Dedifferentiated amniotic fluid mesenchymal stem cell (primary cell): ENCODE measurements around the gene FBLN2.

ENCODE experiments used
- DNase-seq: peaks from one replicate; pipeline ENCODE4 v3.0.0-alpha.2; 2016; ENCODE audit errors: extremely low spot score

Gene FBLN2

GRCh38 chr3:13581485-13582365, 32.8 kb downstream of the FBLN2 start:
- no peak for DNase-seq

DNA sequence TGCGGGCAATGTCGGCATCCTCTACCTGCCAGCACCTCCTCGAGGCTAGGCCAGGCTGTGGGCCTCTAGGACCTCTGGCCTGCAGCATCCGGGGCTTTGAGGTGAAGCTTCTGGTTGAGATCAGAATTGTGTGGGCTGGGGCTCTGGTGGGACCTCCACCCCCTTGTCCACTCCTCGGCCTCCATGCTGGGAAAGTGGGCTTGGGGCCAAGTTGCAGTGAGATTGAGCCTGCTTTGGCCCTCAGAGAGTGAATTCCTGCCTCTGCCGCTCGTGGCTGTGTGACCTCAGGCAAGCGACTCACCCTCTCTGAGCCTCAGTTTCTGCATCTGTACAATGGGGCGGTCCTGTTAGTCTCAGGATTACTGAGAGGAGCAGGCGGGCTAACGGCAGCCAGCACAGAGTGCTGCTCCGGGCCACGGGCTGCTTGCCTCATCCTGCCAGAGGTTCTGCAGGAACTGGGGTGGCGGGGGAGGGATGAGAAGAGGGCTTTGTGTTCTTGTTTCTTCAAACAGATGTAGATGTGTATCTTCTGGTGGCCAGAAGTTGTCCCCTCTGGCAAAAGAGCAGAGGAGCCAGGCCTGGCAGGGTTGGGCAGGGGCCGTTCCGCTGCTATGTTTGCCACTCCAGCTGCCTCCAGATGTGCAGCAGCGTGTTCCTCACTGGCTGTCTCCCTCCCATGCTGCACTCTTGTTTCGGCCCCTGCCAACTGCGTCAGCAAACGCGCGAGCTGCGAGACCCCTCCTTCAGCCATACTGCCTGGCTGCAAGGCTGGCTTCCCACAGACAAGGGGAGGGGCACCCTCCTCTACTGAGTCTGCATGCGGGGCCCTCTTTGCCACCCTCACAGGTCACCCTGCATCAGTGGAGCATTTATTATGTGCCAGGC, 33.7 kb downstream of the FBLN2 start:
- no peak for DNase-seq

DNA sequence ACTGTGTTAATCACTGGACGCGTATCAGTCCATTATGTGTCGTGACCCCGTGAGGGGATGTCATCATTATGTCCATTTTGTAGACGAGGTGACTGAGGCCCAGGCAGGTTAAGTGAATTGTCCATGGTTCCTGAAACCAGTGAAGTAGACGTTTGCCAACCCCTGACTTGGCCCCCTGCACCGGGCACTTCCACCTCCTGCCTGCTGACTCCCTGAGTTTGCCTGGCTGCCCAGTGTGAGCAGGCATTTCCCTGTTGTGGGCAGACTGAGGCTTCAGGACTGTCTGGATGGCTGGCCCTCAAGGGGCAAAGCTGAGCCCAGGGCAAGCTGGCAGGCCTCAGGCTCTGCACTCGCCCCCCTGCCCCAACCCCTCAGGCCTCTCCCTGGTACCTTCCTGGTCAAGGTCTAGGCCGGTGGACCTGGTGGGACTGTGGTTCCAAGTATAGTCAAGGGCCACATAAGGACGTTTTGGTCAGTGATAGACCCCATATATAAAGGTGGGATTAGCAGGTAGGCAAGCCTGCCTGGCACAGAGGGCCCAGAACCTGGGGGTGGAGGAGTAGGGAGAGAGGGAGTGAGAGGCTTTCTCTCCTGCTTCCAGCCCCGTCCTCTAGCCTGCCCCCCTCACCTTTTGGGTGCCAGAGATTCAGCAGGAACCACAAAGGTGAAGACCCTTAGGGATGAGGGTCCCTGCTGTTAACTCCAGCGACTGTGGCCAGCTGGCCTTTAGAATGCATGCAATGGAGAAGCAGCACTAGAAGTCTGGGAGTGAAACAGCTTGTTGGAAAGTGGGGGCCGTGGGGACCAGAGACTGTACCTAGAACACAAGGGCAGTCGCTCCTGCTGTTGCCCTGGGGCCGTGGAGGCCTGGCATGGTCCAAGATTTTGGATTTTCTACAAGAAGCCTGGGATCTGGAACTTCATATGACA, 34.6 kb downstream of the FBLN2 start:
- no peak for DNase-seq

GRCh38 chr3:13584427-13584891, 35.5 kb downstream of the FBLN2 start:
- no peak for DNase-seq

DNA sequence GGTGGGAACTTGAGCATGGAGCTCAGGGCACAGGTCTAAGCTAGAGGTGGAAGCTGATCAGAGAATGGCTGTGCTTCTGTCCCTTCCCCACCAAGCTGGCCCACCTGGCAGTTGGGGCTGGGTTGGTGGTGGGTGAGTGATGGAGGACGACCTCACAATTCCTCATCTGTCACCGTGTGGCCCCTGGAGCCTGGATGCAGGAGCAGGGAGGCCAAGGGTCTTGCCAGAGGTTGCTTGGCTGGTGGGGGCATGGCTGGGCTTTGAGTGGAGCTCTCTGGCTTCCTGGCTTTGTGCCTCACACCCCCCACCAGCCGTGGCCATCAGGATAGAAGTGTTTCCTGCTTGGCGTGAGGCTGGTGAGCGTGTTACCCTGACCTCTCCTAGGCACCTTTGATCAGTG, 36.0 kb downstream of the FBLN2 start:
- DNase-seq = no peak

DNA sequence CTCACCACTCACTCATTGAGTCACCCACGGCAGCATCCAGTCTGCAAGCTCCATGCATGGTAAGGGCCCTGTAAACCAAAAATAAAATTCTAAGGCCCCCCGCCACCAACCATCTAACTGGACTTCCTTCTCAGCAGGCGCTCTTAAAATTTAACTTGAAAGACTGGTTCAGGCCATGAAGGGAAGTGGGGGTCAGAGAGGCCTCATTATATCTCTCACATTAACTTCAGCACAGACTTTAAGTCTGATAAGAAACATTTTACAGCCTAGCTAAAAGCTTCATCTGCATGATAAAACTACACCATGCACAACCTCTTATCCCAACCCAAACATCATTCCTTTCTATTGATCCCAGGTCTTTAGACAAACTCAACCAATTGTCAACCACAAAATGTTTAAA, 38.5 kb downstream of the FBLN2 start:
- DNase-seq = no peak

DNA sequence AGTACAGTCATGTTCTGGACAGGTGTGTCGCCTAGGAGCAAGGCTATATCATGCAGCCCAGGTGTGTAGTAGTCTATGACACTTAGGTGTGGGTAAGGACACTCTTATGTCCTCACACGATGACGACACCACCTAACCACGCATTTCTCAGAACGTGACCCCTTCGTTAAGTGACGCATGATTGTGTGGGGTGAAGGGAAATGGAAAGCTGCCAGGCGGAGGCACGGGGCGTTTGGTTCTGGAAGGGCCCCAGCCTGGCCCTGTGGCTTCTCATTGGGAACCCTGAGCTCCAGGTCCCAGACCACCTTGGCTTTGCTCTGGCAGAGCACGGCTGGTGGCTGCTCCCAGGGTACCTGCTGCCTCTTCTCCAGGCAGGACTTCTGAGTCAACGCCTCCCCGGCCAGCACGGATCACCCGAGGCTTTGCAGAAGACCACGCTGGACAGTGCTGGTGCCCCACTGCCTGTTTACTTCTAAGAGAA, 39.3 kb downstream of the FBLN2 start:
- DNase-seq = no peak

DNA sequence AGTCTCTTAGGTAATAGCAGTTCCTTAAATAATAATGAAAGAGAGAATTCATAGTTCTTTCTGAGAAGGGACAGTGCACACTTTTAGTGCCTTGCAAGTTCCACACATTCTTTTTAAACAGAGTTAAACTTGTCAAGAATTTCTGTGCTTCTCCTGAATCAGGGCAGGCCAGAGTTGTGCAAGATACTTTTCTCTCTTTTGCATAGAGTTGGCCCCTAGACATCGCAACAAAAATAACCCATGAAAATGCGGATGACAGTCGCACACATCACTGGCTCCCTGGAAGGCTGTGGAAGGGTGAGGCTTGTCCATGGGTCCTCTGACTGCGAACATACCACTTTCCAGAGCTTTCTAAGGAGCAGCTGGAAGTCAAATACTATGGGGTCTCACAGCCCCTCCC, 40.1 kb downstream of the FBLN2 start:
- no peak for DNase-seq

- no peak for DNase-seq
Observed at GRCh38 chr3:13590841-13591520, 42.1 kb downstream of the FBLN2 start.

DNA sequence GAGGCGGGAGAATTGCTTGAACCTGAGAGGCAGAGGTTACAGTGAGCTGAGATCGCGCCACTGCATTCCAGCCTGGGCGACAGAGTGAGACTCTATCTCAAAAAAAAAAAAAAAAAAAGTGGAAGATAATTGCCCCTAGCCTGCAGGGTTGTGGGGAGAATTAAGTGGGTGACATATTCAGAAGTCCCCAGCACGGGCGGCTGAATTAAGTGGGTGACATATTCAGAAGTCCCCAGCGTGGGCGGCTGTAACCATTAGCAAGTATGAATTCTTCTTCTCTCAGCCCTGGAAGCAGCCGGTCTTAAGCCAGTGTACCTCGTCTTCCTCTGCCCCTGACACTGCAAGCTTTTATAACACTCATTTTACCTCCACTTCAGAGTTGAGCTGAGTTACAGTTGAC, 44.7 kb downstream of the FBLN2 start:
- no peak for DNase-seq

DNA sequence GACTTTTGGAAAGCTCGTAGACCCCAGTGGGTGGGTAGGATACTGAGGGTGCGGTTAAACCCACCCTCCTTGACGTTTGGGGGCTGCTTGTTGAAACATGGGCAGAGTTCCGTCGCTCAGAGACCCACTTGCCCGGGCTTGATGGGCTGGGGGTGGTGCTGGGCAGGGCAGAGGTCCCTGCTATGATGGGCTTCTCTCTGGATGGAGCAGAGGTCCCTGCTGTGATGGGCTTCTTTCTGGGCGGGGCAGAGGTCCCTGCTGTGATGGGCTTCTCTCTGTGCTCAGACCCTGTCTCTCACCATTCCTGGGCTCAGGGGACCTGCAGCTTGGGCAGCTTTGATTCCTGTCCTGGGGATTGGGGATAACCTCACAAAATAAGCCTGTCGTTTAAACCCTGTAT, 45.2 kb downstream of the FBLN2 start:
- DNase-seq = no peak

GRCh38 chr3:13594991-13595421, 46.1 kb downstream of the FBLN2 start:
- DNase-seq = no peak

- DNase-seq = no peak
Observed at GRCh38 chr3:13595485-13595884, 46.6 kb downstream of the FBLN2 start.

DNA sequence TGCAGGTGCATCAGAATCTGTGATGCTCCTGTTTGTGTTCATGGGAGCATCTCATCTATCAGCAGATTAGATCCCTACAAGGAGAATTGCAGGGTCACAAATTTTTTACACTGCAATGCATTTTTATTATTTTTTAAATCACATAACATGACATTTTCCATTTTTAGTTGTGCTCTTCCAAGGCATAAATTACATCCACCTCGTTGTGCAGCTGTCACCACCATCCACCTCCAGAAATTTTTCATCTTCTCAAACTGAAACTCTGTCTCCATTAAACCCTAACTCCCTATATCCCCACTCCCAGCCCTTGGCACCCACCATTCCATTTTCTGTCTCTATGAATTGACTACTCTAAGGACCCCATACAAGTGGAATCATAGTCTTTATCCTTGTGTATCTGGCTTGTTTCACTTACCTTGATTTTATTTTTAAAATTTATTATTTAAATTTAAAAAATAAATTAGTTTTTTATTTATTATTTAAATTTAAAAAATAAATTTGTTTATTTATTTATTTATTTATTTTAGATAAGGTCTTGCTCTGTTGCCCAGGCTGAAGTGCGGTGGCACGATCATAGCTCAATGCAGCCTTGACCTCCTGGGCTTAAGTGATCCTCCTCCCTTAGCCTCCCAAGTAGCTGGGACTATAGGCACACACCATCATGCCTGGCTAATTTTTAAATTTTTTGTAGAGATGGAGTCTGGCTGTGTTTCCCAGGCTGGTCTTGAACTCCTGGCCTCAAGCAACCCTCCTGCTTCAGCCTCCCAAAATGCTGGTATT, 47.7 kb downstream of the FBLN2 start:
- DNase-seq = no peak

DNA sequence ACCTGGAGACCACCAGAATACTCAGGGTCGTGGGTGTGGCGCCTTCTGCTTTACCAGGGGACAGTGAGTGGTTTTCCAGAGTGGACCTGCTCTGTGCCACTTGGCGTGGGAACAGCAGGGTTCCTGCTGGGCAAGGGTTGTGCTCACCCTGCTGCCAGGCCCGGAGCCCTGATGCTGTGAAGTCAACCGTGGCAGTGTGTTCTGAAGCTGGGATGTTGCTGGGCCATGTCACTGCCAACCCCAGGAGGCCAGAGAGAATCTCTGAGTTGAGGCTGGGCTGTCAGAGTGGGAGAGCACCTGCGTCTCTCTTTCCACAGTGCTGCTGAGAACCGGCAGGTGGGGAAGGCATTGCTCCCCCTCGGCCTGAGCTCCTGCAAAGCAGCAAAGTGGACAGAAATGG, 48.7 kb downstream of the FBLN2 start:
- DNase-seq = no peak

DNA sequence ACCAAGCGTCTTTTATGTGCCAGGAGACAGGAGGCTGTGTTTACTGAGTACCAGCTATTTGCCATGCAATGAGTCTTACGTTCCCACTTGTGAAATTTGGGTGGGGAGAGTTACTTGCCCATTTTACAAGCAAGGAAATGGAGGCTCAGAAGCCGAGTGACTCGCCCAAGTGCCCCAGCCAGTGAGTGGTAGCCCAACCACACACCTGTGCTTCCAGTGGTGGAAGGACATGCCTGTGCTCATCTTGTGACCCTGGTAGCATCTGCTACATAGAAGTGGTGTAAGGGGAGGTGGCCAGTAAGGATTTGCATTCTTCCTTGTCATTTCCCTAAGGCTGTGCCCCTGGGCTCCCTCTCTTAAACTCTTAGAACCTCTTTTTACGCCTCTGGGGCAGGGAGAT, 49.3 kb downstream of the FBLN2 start:
- no peak for DNase-seq

DNA sequence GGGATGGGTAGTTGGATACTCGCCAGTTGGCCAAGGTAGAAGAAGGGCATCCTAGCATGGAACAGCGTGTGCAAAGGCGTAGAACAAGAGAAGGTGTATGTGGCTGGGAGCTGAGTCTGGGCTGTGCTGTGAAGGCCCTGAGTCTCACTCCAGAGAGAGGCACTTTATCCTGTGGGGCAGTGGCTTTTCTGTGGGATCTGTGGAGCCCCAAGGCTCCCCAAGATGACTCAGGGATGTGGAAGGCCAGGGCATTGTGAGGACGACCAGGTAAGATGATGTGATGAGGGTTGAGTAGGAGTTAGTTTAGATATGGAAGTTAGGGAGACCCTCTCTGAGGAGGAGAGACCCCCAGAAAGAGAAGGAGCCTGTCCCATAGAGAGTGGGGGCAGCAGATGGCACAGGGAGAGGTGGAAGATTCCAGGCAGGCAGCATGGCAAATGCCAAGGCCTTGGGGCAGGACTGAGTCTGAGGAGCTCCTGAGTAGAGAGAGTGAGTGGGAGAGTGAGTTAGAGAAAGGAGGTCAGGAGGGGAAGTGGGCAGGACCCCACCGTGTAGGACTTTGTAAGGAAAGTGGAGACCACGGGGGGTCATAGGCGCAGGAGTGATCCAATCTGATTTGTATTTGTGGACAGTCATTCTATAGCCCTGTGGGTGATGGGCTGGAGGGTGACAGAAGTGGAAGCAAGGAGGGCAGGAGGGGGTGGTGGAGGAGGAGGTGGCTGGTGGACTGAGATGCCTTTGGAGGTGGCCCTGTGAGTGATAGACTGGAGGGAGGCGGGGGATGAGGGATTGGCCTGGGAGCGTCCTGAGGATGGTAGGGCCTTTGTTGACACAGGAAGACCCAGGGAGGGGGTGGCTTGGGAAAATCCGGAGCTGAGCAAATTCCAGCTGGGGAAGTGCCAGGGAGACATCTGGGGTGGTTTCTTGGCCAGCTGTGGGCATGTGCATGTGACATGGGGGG, 50.3 kb downstream of the FBLN2 start:
- DNase-seq = peak; percentile 19

DNA sequence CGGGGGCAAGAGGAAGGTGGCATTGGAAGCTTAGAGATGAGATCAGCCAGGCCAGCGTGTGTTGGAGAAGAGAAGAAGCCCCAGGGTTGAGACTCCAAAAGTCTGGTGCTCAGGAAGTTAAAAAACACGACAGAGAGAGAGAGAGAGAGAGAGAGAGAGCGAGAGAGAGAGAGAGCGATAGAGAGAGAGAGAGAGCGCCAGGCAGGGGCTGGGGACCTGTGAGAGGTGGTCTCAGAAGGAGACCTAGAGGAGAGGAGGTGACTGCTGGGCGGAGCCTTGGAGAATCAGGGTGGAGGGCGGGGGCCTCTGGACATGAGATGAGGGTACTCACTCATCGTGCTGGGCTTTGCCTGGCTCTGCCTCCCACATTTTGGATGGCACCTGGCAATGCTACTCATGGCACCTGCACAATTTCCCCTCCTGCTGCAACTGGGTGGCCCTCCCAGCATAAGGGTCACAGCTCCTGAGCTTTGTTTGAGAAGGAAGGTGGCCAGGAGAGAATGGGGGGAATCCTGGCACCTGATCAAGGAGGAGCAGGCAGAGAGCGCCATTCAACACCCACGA, 51.0 kb downstream of the FBLN2 start:
- no peak for DNase-seq
